Keratinocyte (primary cell): ENCODE results near the gene HPSE2. TPM values are rescaled to one million over a fixed set of nuclear protein-coding genes. Genes with fewer than 3 reads are reported as not detected.

Experiments
- DNase-seq: peaks from one replicate; pipeline ENCODE4 v3.0.0-alpha.2; 2011; ENCODE audit warnings: low read depth, missing footprints, low spot score
- FAIRE-seq: peaks from 2 replicates; lab custom pipeline; 2011; peaks lifted over from hg19 to GRCh38; lab: Jason Lieb, UNC
- H2AFZ ChIP-seq: 2 replicates; pipeline ENCODE4 v1.6.0; 2012; ENCODE audit warnings: low read length, control low read depth, inconsistent platforms; ENCODE audit not compliant: control insufficient read depth
- H3K27ac ChIP-seq: 2 replicates; pipeline ENCODE4 v1.5.1; 2011; ENCODE audit warnings: low read length; ENCODE audit not compliant: control insufficient read depth, insufficient read depth
- H3K27me3 ChIP-seq: 3 replicates; pipeline ENCODE4 v1.6.0; 2011; ENCODE audit warnings: low read length; ENCODE audit not compliant: control insufficient read depth, insufficient read depth; ENCODE audit errors: extremely low read depth
- H3K36me3 ChIP-seq, 2 experiments: 2 replicates in 1 of 2; 3 replicates in 1 of 2; pipeline ENCODE4 v1.5.1; 2011; ENCODE audit warnings: low read length in 2 of 2, mild to moderate bottlenecking in 1 of 2; ENCODE audit not compliant: control insufficient read depth in 2 of 2, insufficient read depth in 2 of 2; ENCODE audit errors: extremely low read depth in 1 of 2
- H3K4me1 ChIP-seq: 3 replicates; pipeline ENCODE4 v1.5.1; 2011; ENCODE audit warnings: low read length; ENCODE audit not compliant: control insufficient read depth, insufficient read depth; ENCODE audit errors: extremely low read depth
- H3K4me2 ChIP-seq: 3 replicates; pipeline ENCODE4 v1.6.0; 2011; ENCODE audit warnings: low read depth, low read length; ENCODE audit not compliant: control insufficient read depth, insufficient read depth; ENCODE audit errors: extremely low read depth
- H3K4me3 ChIP-seq, 3 experiments: fragments of 200-600 bp in 1 of 3; sonication (generic) in 1 of 3; 2 replicates in 2 of 3; 3 replicates in 1 of 3; pipeline ENCODE4 v1.5.1; 2011 to 2016; ENCODE audit warnings: low read length in 3 of 3, mild to moderate bottlenecking in 3 of 3, control low read depth in 2 of 3, inconsistent platforms in 1 of 3, low read depth in 1 of 3, mixed read lengths in 1 of 3, mixed run types in 1 of 3, moderate library complexity in 1 of 3; ENCODE audit not compliant: control insufficient read depth in 2 of 3, insufficient read depth in 2 of 3; ENCODE audit errors: extremely low read depth in 1 of 3
- H3K79me2 ChIP-seq: 2 replicates; pipeline ENCODE4 v1.6.0; 2012; ENCODE audit warnings: low read length; ENCODE audit not compliant: control insufficient read depth, insufficient read depth
- H3K9ac ChIP-seq: 3 replicates; pipeline ENCODE4 v1.6.0; 2011; ENCODE audit warnings: low read length; ENCODE audit not compliant: control insufficient read depth, insufficient read depth; ENCODE audit errors: extremely low read depth
- H3K9me1 ChIP-seq: 3 replicates; pipeline ENCODE4 v1.6.0; 2011; ENCODE audit warnings: low read length; ENCODE audit not compliant: control insufficient read depth, insufficient read depth; ENCODE audit errors: extremely low read depth
- H3K9me3 ChIP-seq: 2 replicates; pipeline ENCODE4 v1.5.1; 2012; ENCODE audit warnings: low read depth, low read length; ENCODE audit not compliant: control insufficient read depth
- H4K20me1 ChIP-seq: 3 replicates; pipeline ENCODE4 v1.6.0; 2011; ENCODE audit warnings: low read length; ENCODE audit not compliant: control insufficient read depth, insufficient read depth; ENCODE audit errors: extremely low read depth
- EZH2 ChIP-seq: IDR thresholded peaks from one replicate; pipeline ENCODE4 v1.6.1; 2012; ENCODE audit warnings: inconsistent platforms, mild to moderate bottlenecking, low read length, moderate library complexity
- dilution Hi-C: fragments of 300-500 bp; cut with MboI; formaldehyde crosslinking; loops from one replicate; pipeline ENCODE4 v1.7.0; 2020; ENCODE audit warnings: low sequenced_read_pairs; ENCODE audit not compliant: extremely low pct_ligation_motif_present
- polyA plus RNA-seq, 5 experiments: library from polyadenylated mRNA; depleted of rRNA in 3 of 5; stranded (reverse) in 3 of 5; stranded (forward) in 1 of 5; unstranded in 1 of 5; fragments of >200 nt; gene quantifications; 1 replicate in 1 of 5; 2 replicates in 3 of 5; 3 replicates in 1 of 5; pipeline versions ENCODE4 v1.2.1 to v1.2.3, GENCODE V29; 2011 to 2012; ENCODE audit warnings: missing spikeins in 2 of 5, low read depth in 1 of 5, low replicate concordance in 1 of 5
- TF ChIP-seq, protein P1 (sequence below), 3 experiments: IDR thresholded peaks in 1 of 3; conservative IDR thresholded peaks in 1 of 3; optimal IDR thresholded peaks in 1 of 3; 2 replicates in 2 of 3; 3 replicates in 1 of 3; pipeline versions ENCODE3 to v1.5.1; 2011; ENCODE audit warnings: low read length in 3 of 3, mild to moderate bottlenecking in 3 of 3, moderate library complexity in 2 of 3, control low read depth in 1 of 3, inconsistent platforms in 1 of 3; ENCODE audit not compliant: insufficient read depth in 2 of 3; ENCODE audit errors: extremely low read depth in 1 of 3

HPSE2 gene
- polyA plus RNA-seq, 1 donor (not counting 4 experiments of a cell fraction or from before 2014, with no cell fraction given), result 0.01 TPM

GRCh38 chr10:98467506-98468318, 767.9 kb downstream of the HPSE2 start:
- Histone ChIP-seq H3K27ac (no peak overlapping the region), H3K36me3 (no peaks in the 10 kb centered on the region), H2AFZ (peak overlapping the region; percentile 91), H3K9me1 (no peaks in the 10 kb centered on the region), H3K79me2 (no peaks in the 10 kb centered on the region), H3K4me3 (peak overlapping the region; percentile 31 to 61 (median 59)), H4K20me1 (no peaks in the 10 kb centered on the region), H3K4me1 (no peaks in the 10 kb centered on the region), H3K9me3 (no peaks in the 10 kb centered on the region), H3K27me3 (no peaks in the 10 kb centered on the region), H3K4me2 (peak overlapping the region; percentile 91), H3K9ac (peak overlapping the region; percentile 42)
- no peak for DNase-seq
- dilution Hi-C loops, result no loop called here
- FAIRE-seq, result peak; percentile 84
- TF ChIP-seq EZH2, result no peak
- TF ChIP-seq, protein P1, sequence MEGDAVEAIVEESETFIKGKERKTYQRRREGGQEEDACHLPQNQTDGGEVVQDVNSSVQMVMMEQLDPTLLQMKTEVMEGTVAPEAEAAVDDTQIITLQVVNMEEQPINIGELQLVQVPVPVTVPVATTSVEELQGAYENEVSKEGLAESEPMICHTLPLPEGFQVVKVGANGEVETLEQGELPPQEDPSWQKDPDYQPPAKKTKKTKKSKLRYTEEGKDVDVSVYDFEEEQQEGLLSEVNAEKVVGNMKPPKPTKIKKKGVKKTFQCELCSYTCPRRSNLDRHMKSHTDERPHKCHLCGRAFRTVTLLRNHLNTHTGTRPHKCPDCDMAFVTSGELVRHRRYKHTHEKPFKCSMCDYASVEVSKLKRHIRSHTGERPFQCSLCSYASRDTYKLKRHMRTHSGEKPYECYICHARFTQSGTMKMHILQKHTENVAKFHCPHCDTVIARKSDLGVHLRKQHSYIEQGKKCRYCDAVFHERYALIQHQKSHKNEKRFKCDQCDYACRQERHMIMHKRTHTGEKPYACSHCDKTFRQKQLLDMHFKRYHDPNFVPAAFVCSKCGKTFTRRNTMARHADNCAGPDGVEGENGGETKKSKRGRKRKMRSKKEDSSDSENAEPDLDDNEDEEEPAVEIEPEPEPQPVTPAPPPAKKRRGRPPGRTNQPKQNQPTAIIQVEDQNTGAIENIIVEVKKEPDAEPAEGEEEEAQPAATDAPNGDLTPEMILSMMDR (optimal IDR thresholded peaks at IDR 0.05 in 1 of 3, IDR thresholded peaks at IDR 0.05 in 1 of 3, conservative IDR thresholded peaks at IDR 0.05 in 1 of 3; ENCODE audit: extremely low read depth in 1 of 3, insufficient read depth in 2 of 3, low read length in 3 of 3), result peak; percentile 84 to 92 (median 86)

GRCh38 chr10:98466861-98467505, 768.7 kb downstream of the HPSE2 start:
- FAIRE-seq (no peak), DNase-seq (no peak)
- Histone ChIP-seq H3K9me1 (no peaks in the 10 kb centered on the region), H2AFZ (peak overlapping the region; percentile 47), H3K36me3 (no peaks in the 10 kb centered on the region), H3K9ac (no peak overlapping the region), H3K27me3 (no peaks in the 10 kb centered on the region), H3K4me3 (no peak overlapping the region), H3K4me2 (no peak overlapping the region), H3K27ac (no peak overlapping the region), H3K9me3 (no peaks in the 10 kb centered on the region), H3K79me2 (no peaks in the 10 kb centered on the region), H4K20me1 (no peaks in the 10 kb centered on the region), H3K4me1 (no peaks in the 10 kb centered on the region)
- dilution Hi-C loops, result no loop called here
- TF ChIP-seq, protein P1 (optimal IDR thresholded peaks at IDR 0.05 in 1 of 3, IDR thresholded peaks at IDR 0.05 in 1 of 3, conservative IDR thresholded peaks at IDR 0.05 in 1 of 3; ENCODE audit: extremely low read depth in 1 of 3, insufficient read depth in 2 of 3, low read length in 3 of 3), result no peak
- no peak for TF ChIP-seq EZH2
